AG04450 (cell line): Measurements from ENCODE around the gene RABL2B. TPM values are rescaled to one million over a fixed set of nuclear protein-coding genes. Genes with fewer than 3 reads are reported as not detected.

ENCODE experiments used
- CTCF ChIA-PET: fragments of 300-600, 350-600 bp; formaldehyde crosslinking; extraction: SDS; loops from one replicate; lab custom pipeline; 2022; ENCODE audit warnings: antibody characterized with exemption, inconsistent platforms; lab: Charles Lee
- POLR2A ChIA-PET: fragments of 350-600 bp; formaldehyde crosslinking; extraction: SDS; loops from one replicate; lab custom pipeline; 2021; ENCODE audit warnings: antibody characterized with exemption, inconsistent platforms; lab: Yijun Ruan, JAX
- DNase-seq: peaks from one replicate; pipeline ENCODE4 v3.0.0-alpha.2; 2011; ENCODE audit warnings: low read depth, low spot score
- H3K27ac ChIP-seq: one replicate; pipeline ENCODE4 v1.5.1; 2012; ENCODE audit warnings: low read depth, low read length, control low read depth
- H3K27me3 ChIP-seq: one replicate; pipeline ENCODE4 v1.6.0; 2012; ENCODE audit warnings: low read length; ENCODE audit not compliant: control insufficient read depth, insufficient read depth
- H3K4me3 ChIP-seq: 2 replicates; pipeline ENCODE4 v1.5.1; 2011; ENCODE audit warnings: mild to moderate bottlenecking, low read depth, low read length, control low read depth
- H3K9me3 ChIP-seq: 2 replicates; pipeline ENCODE4 v1.5.1; 2012; ENCODE audit warnings: low read length; ENCODE audit not compliant: control insufficient read depth, insufficient read depth
- CTCF ChIP-seq: IDR thresholded peaks from 2 replicates; pipeline ENCODE4 v1.5.1; 2011; ENCODE audit warnings: low read depth, low read length, control low read depth, inconsistent platforms
- polyA plus RNA-seq: library from polyadenylated mRNA; depleted of rRNA; stranded (reverse); fragments of >200 nt; gene quantifications from 2 replicates; pipeline ENCODE4 v1.2.3, GENCODE V29; 2011

RABL2B gene
- polyA plus RNA-seq, 1 experiment = 31.4 TPM

- no peaks in the 10 kb centered on the region for H3K27me3 ChIP-seq
- H3K4me3 ChIP-seq = no peak overlapping the region
- DNase-seq = no peak
- ChIA-PET CTCF (no interaction called here), POLR2A (no interaction called here)
- H3K9me3 ChIP-seq = no peaks in the 10 kb centered on the region; the same call in 1 of the 2 replicates
- H3K27ac ChIP-seq = no peak overlapping the region
- TF ChIP-seq CTCF = no peak
Measured at GRCh38 chr22:50728523-50728931, 54.9 kb downstream of the RABL2B start.

GRCh38 chr22:50727678-50728522 lies 55.5 kb downstream of the RABL2B start:
- Histone ChIP-seq H3K9me3 (no peaks in the 10 kb centered on the region; the same call in 1 of the 2 replicates), H3K27ac (no peak overlapping the region), H3K4me3 (no peak overlapping the region), H3K27me3 (no peaks in the 10 kb centered on the region)
- ChIA-PET POLR2A (no interaction called here), CTCF (no interaction called here)
- DNase-seq = no peak
- TF ChIP-seq CTCF = no peak

- Histone ChIP-seq H3K27ac (no peak overlapping the region), H3K9me3 (peaks cover 5% of the 10 kb centered on the region; the same call in 1 of the 2 replicates), H3K27me3 (peaks cover 2% of the 10 kb centered on the region), H3K4me3 (no peak overlapping the region)
- no peak for DNase-seq
- CTCF ChIA-PET = no interaction called here
- TF ChIP-seq CTCF = no peak
- POLR2A ChIA-PET = no interaction called here
Measured at GRCh38 chr22:50726643-50727340, 56.6 kb downstream of the RABL2B start.

GRCh38 chr22:50725597-50725996 lies 57.8 kb downstream of the RABL2B start:
- H3K27ac ChIP-seq = no peak overlapping the region
- DNase-seq = no peak
- H3K4me3 ChIP-seq = no peak overlapping the region
- TF ChIP-seq CTCF = no peak
- ChIA-PET POLR2A (no interaction called here), CTCF (no interaction called here)
- H3K27me3 ChIP-seq = peaks cover 8% of the 10 kb centered on the region
- peaks cover 5% of the 10 kb centered on the region; the same call in 1 of the 2 replicates for H3K9me3 ChIP-seq

- peaks cover 5% of the 10 kb centered on the region; the same call in 1 of the 2 replicates for H3K9me3 ChIP-seq
- no peak overlapping the region for H3K4me3 ChIP-seq
- DNase-seq = no peak
- ChIA-PET CTCF (no interaction called here), POLR2A (no interaction called here)
- peaks cover 11% of the 10 kb centered on the region for H3K27me3 ChIP-seq
- no peak overlapping the region for H3K27ac ChIP-seq
- TF ChIP-seq CTCF = no peak
Measured at GRCh38 chr22:50724616-50725015, 58.8 kb downstream of the RABL2B start.
